Duodenal mucosa (tissue), 2 donors: ENCODE measurements around the gene TRIP12.
"Not testable (repeated sequence)": the region's sequence is repeated elsewhere in the genome, so short reads cannot be mapped to it uniquely, and the experiment has no call there.

ENCODE experiments used
- H3K27ac ChIP-seq: one replicate; pipeline ENCODE4 v1.7.0; 2013; ENCODE audit warnings: low read depth, low read length
- H3K27me3 ChIP-seq, 2 donors: one replicate each; pipeline ENCODE4 v1.7.0; 2013; ENCODE audit warnings: low read length in 2 of 2, control low read depth in 1 of 2; ENCODE audit not compliant: insufficient read depth in 2 of 2, control insufficient read depth in 1 of 2
- H3K36me3 ChIP-seq, 2 donors: one replicate each; pipeline ENCODE4 v1.7.0; 2013; ENCODE audit warnings: low read length in 2 of 2, control low read depth in 1 of 2; ENCODE audit not compliant: insufficient read depth in 2 of 2, control insufficient read depth in 1 of 2
- H3K4me1 ChIP-seq, 2 donors: one replicate each; pipeline ENCODE4 v1.7.0; 2013; ENCODE audit warnings: low read length in 2 of 2, control low read depth in 1 of 2; ENCODE audit not compliant: insufficient read depth in 2 of 2, control insufficient read depth in 1 of 2
- H3K4me3 ChIP-seq, 2 donors: one replicate each; pipeline ENCODE4 v1.7.0; 2013; ENCODE audit warnings: low read length in 2 of 2, low read depth in 1 of 2
- H3K9ac ChIP-seq, 2 donors: one replicate each; pipeline ENCODE4 v1.7.0; 2013; ENCODE audit warnings: low read length in 2 of 2, low read depth in 1 of 2
- H3K9me3 ChIP-seq, 2 donors: one replicate each; pipeline ENCODE4 v1.7.0; 2013; ENCODE audit warnings: low read length in 2 of 2, control low read depth in 1 of 2; ENCODE audit not compliant: control insufficient read depth in 1 of 2

TRIP12 gene

DNA sequence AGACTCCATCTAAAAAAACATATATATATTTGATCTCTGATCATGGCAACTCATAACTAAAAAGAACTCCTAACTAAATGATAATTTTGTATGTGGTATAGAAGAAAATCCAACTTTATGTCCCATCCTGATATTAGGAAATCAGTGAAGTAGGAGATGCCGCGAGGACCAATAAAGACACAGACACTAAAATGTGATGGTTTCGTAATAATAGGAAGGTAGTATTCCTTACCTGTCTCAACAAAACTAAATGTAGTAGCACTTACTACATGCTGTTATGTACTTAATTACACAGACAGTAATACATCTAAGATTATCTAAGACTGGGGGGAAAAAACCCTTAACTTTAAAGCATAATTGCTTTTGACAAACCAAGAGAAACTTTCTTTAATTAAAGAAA is 63.5 kb downstream of the TRIP12 start:
- H3K27ac ChIP-seq = no peak overlapping the region
- no peaks in the 10 kb centered on the region for H3K9me3 ChIP-seq
- no peaks in the 10 kb centered on the region for H3K4me1 ChIP-seq
- H3K4me3 ChIP-seq = no peak overlapping the region
- H3K36me3 ChIP-seq = peaks cover 12 to 33% of the 10 kb centered on the region in 2 donors
- no peaks in the 10 kb centered on the region for H3K27me3 ChIP-seq
- no peak overlapping the region for H3K9ac ChIP-seq

DNA sequence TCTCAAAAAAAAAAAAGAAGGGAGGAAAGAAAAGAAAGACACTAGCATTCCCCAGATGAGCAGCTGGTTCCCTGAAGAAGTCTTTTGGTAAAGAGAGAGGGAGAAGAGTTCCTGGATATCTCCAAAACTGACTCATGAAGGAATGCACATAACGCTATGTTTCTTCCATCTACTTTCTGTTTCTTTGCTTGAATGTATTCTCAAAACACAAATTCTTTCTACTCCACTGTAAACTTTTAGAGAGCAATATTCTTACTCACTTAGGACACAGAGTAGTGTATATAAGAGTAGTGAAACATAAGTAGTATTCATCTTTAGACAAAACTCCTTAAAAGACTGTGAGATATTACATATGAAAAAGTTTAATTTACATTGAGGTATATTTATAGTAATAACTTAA is 64.2 kb downstream of the TRIP12 start:
- Histone ChIP-seq H3K9ac (no peak overlapping the region), H3K9me3 (no peaks in the 10 kb centered on the region), H3K27ac (no peak overlapping the region), H3K4me1 (no peaks in the 10 kb centered on the region), H3K27me3 (no peaks in the 10 kb centered on the region), H3K4me3 (no peak overlapping the region), H3K36me3 (peaks cover 12 to 33% of the 10 kb centered on the region in 2 donors)

DNA sequence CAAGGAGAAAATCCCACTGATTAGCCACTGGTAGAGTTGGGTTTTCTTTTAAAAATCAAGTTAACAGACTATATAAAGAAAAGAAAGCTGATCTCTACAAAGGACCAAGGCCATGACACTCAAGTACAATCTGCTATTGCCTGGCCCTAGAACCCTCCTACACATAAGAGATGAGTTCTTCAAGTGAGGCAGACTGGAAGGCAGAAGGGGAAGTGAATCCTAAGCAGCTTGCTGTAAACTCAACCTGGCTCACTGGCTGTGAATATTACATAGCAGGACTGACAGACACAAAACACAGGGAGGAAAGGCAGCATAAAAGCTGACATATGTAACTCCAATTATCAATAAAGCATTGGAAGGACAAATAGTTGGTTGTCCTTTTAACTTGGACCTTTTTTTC is 65.4 kb downstream of the TRIP12 start:
- Histone ChIP-seq H3K27me3 (no peaks in the 10 kb centered on the region), H3K4me3 (no peak overlapping the region), H3K4me1 (no peaks in the 10 kb centered on the region), H3K9ac (no peak overlapping the region), H3K9me3 (no peaks in the 10 kb centered on the region), H3K36me3 (peaks cover 12 to 38% of the 10 kb centered on the region in 2 donors), H3K27ac (no peak overlapping the region)

DNA sequence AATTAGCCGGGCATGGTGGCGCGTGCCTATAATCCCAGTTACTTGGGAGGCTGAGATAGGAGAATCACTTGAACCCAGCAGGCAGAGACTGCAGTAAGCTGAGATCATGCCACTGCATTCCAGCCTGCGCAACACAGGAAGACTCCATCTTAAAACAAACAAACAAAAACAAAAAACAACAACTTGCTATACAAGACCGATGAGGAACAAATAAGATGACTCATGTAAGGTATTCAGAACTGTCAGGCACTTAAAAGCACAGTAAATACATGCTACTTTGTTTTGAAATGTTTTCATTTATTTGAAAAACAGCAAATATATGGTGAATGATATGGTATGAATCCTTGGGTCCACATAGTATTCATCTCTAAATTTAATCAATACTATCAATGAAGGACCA is 66.7 kb downstream of the TRIP12 start:
- no peak overlapping the region for H3K4me3 ChIP-seq
- H3K36me3 ChIP-seq = peaks cover 12 to 46% of the 10 kb centered on the region in 2 donors

DNA sequence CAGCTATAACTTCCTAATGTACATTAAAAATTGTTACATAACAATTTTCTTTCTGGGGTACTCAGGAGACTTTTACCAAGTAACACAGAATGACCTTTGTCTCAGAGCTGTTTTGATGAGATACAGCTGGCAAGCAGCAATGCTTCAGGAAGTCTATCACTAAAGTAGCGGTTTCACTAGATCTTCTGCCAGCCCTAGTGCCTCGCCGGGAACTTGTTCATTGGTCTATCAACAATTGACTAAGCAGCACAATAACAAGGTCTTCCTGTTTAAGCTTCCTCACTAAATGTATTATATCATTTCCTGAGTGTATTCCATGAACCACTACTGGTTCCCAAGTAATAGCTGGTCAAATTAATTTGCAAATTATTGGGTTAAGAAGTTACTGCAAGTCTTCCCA is 69.2 kb downstream of the TRIP12 start:
- H3K27ac ChIP-seq = no peak overlapping the region

More for the DNA sequence above, 66.7 kb downstream of the TRIP12 start:
- no peak overlapping the region for H3K9ac ChIP-seq
- H3K4me1 ChIP-seq = no peaks in the 10 kb centered on the region
- no peak overlapping the region for H3K27ac ChIP-seq
- no peaks in the 10 kb centered on the region for H3K27me3 ChIP-seq
- H3K9me3 ChIP-seq = no peaks in the 10 kb centered on the region

DNA sequence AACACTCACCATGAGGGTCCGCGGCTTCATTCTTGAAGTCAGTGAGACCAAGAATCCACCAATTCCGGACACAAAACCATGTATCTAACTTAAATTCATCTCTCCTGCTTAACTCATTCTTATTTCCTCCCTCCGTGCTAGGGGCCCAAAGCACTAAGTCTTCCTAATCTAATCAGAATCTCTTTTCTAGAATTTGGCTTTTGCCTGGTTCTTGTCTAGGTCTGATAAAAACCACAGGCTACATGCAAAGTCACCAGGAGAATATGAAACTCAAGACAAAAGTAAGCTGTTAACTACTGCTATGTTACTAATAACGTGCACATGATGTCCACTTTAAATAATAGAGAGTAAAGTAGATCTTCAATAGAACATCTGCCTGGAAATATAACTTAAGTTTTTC is 69.9 kb downstream of the TRIP12 start:
- Histone ChIP-seq H3K4me3 (no peak overlapping the region), H3K27me3 (no peaks in the 10 kb centered on the region), H3K36me3 (peaks cover 7 to 28% of the 10 kb centered on the region in 2 donors), H3K9ac (no peak overlapping the region), H3K9me3 (no peaks in the 10 kb centered on the region), H3K4me1 (no peaks in the 10 kb centered on the region), H3K27ac (no peak overlapping the region)

More for the DNA sequence above, 69.2 kb downstream of the TRIP12 start:
- H3K27me3 ChIP-seq = no peaks in the 10 kb centered on the region
- no peak overlapping the region for H3K9ac ChIP-seq
- H3K9me3 ChIP-seq = no peaks in the 10 kb centered on the region
- H3K4me3 ChIP-seq = no peak overlapping the region
- peaks cover 8 to 27% of the 10 kb centered on the region in 2 donors for H3K36me3 ChIP-seq
- no peaks in the 10 kb centered on the region for H3K4me1 ChIP-seq

DNA sequence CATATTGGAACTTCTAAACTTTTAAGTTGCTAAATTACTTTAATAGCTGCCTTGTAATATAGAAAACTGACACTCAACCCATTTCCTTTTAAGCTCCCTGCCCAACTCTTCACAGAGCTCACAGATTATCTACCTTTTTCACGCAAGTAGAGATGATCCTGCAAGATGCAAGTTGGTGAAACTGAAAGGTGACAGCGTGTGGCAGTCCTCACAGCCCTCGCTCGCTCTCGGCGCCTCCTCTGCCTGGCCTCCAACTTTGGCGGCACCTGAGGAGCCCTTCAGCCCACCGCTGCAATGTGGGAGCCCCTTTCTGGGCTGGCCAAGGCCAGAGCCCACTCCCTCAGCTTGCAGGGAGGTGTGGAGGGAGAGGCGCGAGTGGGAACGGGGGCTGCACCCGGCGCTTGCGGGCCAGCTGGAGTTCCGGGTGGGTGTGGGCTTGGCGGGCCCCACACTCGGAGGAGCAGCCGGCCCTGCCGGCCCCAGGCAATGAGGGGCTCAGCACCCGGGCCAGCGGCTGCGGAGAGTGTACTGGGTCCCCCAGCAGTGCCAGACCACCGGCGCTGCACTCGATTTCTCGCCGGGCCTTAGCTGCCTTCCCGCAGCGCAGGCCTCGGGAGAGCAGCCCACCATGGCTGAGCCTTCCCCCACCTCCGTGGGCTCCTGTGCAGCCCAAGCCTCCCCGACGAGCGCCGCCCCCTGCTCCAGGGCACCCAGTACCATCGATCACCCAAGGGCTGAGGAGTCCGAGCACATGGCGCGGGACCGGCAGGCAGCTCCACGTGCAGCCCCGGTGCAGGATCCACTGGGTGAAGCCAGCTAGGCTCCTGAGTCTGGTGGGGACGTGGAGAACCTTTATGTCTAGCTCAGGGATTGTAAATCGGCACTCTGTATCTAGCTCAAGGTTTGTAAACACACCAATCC is 71.2 kb downstream of the TRIP12 start:
- H3K4me1 ChIP-seq, H3K27ac ChIP-seq, H3K9me3 ChIP-seq, H3K27me3 ChIP-seq, H3K9ac ChIP-seq, H3K4me3 ChIP-seq: not testable (repeated sequence)
- H3K36me3 ChIP-seq = peaks cover 7 to 26% of the 10 kb centered on the region in 2 donors

DNA sequence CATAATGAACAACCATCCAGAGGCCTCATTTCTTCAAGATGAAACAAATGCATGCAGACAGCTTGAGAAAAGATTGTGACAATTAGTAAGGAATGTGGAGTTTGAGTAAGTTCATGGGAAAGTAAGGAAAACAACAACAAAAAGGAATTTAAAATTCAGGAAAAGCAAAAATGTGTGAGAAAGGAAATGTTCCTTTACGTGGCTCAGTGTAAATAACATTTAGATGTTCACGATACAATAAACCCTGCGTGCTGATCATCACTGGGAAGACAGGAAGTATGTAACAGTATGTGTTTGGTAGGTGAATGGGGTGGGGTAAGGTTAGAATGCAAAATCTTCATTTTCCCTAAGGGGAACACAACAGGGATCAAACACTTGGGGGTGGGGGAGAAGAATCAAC is 72.7 kb downstream of the TRIP12 start:
- no peaks in the 10 kb centered on the region for H3K27me3 ChIP-seq

DNA sequence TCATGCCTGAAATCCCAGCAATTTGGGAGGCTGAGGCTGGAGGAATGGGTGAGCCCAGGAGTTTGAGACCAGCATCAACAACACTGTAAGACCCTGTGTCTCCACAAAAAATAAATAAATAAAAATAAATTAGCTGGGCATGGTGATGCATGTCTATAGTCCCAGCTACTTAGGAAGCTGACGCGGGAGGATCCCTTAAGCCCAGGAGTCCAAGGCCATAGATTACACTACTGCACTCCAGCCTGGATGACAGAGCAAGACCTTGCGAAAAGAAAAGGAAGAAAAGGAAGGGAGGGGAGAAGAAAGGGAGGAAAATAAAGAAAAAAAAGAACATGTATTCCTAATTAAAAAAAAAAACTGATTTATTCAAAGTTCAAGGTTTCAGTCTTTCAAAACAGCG is 78.2 kb downstream of the TRIP12 start:
- Histone ChIP-seq H3K27me3 (no peaks in the 10 kb centered on the region), H3K4me3 (no peak overlapping the region), H3K4me1 (no peaks in the 10 kb centered on the region), H3K9me3 (no peaks in the 10 kb centered on the region), H3K9ac (no peak overlapping the region), H3K36me3 (peaks cover 18 to 33% of the 10 kb centered on the region in 2 donors), H3K27ac (no peak overlapping the region)

More for the DNA sequence above, 72.7 kb downstream of the TRIP12 start:
- no peak overlapping the region for H3K9ac ChIP-seq
- H3K9me3 ChIP-seq = no peaks in the 10 kb centered on the region
- peaks cover 3 to 28% of the 10 kb centered on the region in 2 donors for H3K36me3 ChIP-seq
- H3K4me1 ChIP-seq = no peaks in the 10 kb centered on the region
- no peak overlapping the region for H3K27ac ChIP-seq
- no peak overlapping the region for H3K4me3 ChIP-seq

DNA sequence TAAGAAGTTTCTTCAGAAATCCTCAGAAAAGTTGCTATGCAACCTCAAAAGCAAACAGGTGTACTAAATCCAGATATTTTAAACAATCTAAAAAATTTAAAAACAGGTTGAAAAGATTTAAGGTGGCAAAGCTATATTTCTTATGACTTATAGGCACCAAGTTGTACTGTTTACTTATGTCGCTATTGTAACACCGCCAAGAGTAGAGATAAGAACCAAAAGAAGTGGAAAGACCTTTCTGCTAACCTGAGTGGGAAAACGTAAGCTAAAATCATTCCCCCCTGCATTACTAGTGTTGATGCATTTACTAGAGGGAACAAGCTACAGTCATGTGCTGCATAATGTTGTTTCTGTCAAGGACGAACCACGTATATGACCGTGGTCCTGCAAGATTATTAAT is 83.1 kb downstream of the TRIP12 start:
- Histone ChIP-seq H3K27me3 (no peaks in the 10 kb centered on the region), H3K9me3 (no peaks in the 10 kb centered on the region), H3K27ac (no peak overlapping the region), H3K36me3 (peaks cover 24 to 27% of the 10 kb centered on the region in 2 donors), H3K4me1 (no peaks in the 10 kb centered on the region), H3K9ac (no peak overlapping the region), H3K4me3 (no peak overlapping the region)
